Common myeloid progenitor, CD34-positive (primary cell): ENCODE data around the gene MRPS25.

ENCODE experiments used
- CTCF ChIA-PET: fragments of 350-600 bp; sonication (Branson Sonifier 250); formaldehyde crosslinking; loops from one replicate; lab custom pipeline; 2021; ENCODE audit warnings: antibody characterized with exemption; lab: Charles Lee
- POLR2A ChIA-PET: fragments of 350-600 bp; sonication (Branson Sonifier 250); formaldehyde crosslinking; loops from one replicate; lab custom pipeline; 2021; ENCODE audit warnings: antibody characterized with exemption; lab: Charles Lee
- DNase-seq, 3 donors: peaks; one replicate each; pipeline versions ENCODE4 v3.0.0 to v3.0.0-alpha.2; 2013
- H3K27ac ChIP-seq, 2 experiments: 1 replicate in 1 of 2; 2 replicates in 1 of 2; pipeline ENCODE4 v1.7.0; 2013; ENCODE audit warnings: inconsistent platforms in 2 of 2, low read length in 2 of 2, mild to moderate bottlenecking in 2 of 2, low read depth in 1 of 2, moderate library complexity in 1 of 2; ENCODE audit not compliant: severe bottlenecking in 2 of 2, insufficient read depth in 1 of 2, poor library complexity in 1 of 2
- H3K27me3 ChIP-seq, 5 experiments: replicated peaks in 2 of 5; 1 replicate in 3 of 5; 2 replicates in 2 of 5; pipeline versions ENCODE4 v1.6.1 to v1.7.0; 2013; ENCODE audit warnings: low read length in 4 of 5, mild to moderate bottlenecking in 2 of 5, moderate library complexity in 2 of 5, inconsistent platforms in 1 of 5; ENCODE audit not compliant: insufficient read depth in 5 of 5, control insufficient read depth in 4 of 5
- H3K36me3 ChIP-seq, 4 experiments: 1 replicate in 2 of 4; 2 replicates in 2 of 4; pipeline versions ENCODE4 v1.6.1 to v1.7.0; 2013; ENCODE audit warnings: low read length in 3 of 4, control low read depth in 1 of 4, mild to moderate bottlenecking in 1 of 4; ENCODE audit not compliant: control insufficient read depth in 4 of 4, insufficient read depth in 4 of 4
- H3K4me1 ChIP-seq, 4 experiments: 1 replicate in 3 of 4; 2 replicates in 1 of 4; pipeline versions ENCODE4 v1.6.1 to v1.7.1; 2013; ENCODE audit warnings: low read length in 3 of 4, mild to moderate bottlenecking in 3 of 4, control low read depth in 1 of 4, inconsistent platforms in 1 of 4, moderate library complexity in 1 of 4; ENCODE audit not compliant: control insufficient read depth in 4 of 4, insufficient read depth in 4 of 4; ENCODE audit errors: control extremely low read depth in 1 of 4
- H3K4me3 ChIP-seq, 7 experiments: 1 replicate in 4 of 7; 2 replicates in 3 of 7; pipeline versions ENCODE4 v1.5.1 to v1.7.0; 2013; ENCODE audit warnings: mild to moderate bottlenecking in 7 of 7, low read length in 6 of 7, moderate library complexity in 6 of 7, inconsistent platforms in 2 of 7, low read depth in 2 of 7, control low read depth in 1 of 7; ENCODE audit not compliant: insufficient read depth in 4 of 7, control insufficient read depth in 1 of 7; ENCODE audit errors: extremely low read depth in 1 of 7
- H3K9me3 ChIP-seq, 5 experiments: 1 replicate in 4 of 5; 2 replicates in 1 of 5; pipeline versions ENCODE4 v1.6.1 to v1.7.1; 2013; ENCODE audit warnings: low read length in 4 of 5, mild to moderate bottlenecking in 2 of 5, inconsistent platforms in 1 of 5, low read depth in 1 of 5, moderate library complexity in 1 of 5; ENCODE audit not compliant: control insufficient read depth in 4 of 5, insufficient read depth in 2 of 5; ENCODE audit errors: control extremely low read depth in 1 of 5
- WGBS: methylation state at CpG from one replicate; pipeline ENCODE4 v1.1.5; 2013; ENCODE audit not compliant: insufficient coverage; 5-methylcytosine and 5-hydroxymethylcytosine counted together

The MRPS25 gene

DNA sequence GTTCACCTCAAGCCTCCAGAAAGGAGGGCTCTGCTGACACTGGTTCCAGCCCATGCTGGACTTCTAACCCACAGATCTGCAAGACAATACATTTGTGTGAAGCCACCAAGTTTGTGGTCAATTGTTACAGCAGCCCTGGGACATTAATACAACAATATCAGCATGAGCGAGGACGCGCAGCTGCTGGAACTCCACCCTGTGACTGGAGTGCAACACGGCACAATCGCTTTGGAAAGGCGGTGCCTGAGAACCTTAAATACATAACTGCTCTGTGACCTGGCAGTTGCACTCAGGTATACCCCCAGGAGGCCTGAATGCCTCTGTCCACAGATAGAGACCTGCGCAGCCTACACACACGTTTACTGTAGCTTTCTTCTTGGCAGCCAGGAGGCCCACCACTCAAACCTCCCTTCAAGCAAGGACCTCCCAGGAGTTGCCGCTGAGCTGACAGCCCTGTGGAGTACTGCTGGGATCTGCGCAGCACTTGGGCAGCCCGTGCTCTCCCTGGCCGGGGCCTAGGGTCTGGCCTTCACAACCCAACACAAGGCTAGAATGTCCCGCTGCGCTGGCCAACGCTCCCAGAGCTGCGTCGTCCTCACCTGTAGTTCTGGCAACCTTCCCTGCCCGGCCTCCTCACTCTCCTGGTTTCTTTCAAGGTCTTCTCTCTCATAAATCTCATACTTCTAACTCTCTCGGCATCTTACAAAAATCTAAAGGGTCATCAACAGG is 8.3 kb downstream of the MRPS25 start:
- ChIA-PET POLR2A (no interaction called here), CTCF (interaction anchor here (1.8 kb wide), 1 partner anchor 11 kb away, joined by 4 read pairs; no protein-coding TSS in a partner anchor)
- DNase-seq = no peak
- peaks cover 0 to 2% (median 0%) of the 10 kb centered on the region in 4 experiments for H3K4me1 ChIP-seq
- no peaks in the 10 kb centered on the region for H3K27me3 ChIP-seq
- peaks cover 7 to 58% (median 40%) of the 10 kb centered on the region in 4 experiments for H3K36me3 ChIP-seq
- H3K4me3 ChIP-seq = no peak overlapping the region
- H3K9me3 ChIP-seq = no peaks in the 10 kb centered on the region
- WGBS = 96% methylated on average over 16 of the region's 19 CpGs
- no peak overlapping the region for H3K27ac ChIP-seq

DNA sequence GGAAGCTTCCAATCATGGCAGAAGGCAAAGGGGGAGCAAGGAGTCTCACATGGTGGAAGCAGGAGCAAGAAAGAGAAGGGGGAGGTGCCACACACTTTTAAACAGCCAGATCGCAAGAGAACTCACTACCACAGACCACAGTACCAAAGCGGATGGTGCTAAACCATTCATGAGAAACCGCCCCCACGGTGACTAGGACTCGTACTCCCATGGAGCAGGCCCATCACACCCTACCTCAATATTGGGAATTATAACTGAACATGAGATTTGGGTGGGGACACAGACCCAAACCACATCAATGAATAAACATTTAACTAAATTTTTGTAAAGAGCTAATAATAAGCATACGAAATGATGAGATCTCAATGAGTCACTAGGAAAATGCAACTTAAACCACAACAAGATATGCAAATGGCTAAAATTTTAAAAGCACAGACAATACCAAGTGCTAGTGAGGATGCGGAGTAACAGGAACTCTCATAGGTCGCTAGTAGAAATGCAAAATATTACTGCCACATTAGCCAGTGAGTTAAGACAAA is 10.0 kb downstream of the MRPS25 start:
- 100% methylated on average over 5 of the region's 8 CpGs for WGBS
- peak in 1 of 3 donors; percentile 22 for DNase-seq
- CTCF ChIA-PET = no interaction called here

DNA sequence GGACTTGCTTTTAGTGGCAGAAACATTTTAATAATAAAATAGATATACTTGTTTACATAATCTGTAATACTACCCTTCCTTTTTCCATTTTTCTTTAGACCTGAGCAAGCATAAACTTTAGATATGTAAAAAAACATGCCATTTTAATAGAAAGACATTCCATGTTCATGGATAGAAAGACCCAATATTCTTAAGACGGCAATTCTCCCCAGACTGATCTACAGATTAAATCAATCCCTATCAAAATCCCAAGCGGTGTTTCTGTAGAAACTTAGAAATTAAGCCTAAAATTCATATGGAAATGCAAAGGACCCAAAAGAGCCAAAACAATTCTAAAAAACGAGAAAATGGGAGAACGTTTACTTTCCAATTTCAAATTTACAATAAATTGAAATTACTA is 11.6 kb downstream of the MRPS25 start:
- Histone ChIP-seq H3K4me3 (no peak overlapping the region), H3K36me3 (peaks cover 8 to 77% (median 56%) of the 10 kb centered on the region in 4 experiments), H3K4me1 (peaks cover 0 to 3% (median 1%) of the 10 kb centered on the region in 4 experiments), H3K27ac (no peak overlapping the region), H3K27me3 (no peaks in the 10 kb centered on the region), H3K9me3 (no peaks in the 10 kb centered on the region)
- 80% methylated on average over 1 of the region's 4 CpGs for WGBS
- CTCF ChIA-PET = interaction anchor here (1.0 to 4.2 kb wide), 4 partner anchors 11 to 127 kb away, joined by 3 to 18 read pairs (median 7); partner anchors contain the start of gene MRPS25
- POLR2A ChIA-PET = no interaction called here
- DNase-seq = no peak

More for the DNA sequence above, 10.0 kb downstream of the MRPS25 start:
- H3K27me3 ChIP-seq = no peaks in the 10 kb centered on the region
- POLR2A ChIA-PET = no interaction called here
- no peak overlapping the region for H3K4me3 ChIP-seq
- H3K36me3 ChIP-seq = peaks cover 7 to 73% (median 50%) of the 10 kb centered on the region in 4 experiments
- H3K9me3 ChIP-seq = no peaks in the 10 kb centered on the region
- peaks cover 0 to 3% (median 1%) of the 10 kb centered on the region in 4 experiments for H3K4me1 ChIP-seq
- no peak overlapping the region for H3K27ac ChIP-seq

DNA sequence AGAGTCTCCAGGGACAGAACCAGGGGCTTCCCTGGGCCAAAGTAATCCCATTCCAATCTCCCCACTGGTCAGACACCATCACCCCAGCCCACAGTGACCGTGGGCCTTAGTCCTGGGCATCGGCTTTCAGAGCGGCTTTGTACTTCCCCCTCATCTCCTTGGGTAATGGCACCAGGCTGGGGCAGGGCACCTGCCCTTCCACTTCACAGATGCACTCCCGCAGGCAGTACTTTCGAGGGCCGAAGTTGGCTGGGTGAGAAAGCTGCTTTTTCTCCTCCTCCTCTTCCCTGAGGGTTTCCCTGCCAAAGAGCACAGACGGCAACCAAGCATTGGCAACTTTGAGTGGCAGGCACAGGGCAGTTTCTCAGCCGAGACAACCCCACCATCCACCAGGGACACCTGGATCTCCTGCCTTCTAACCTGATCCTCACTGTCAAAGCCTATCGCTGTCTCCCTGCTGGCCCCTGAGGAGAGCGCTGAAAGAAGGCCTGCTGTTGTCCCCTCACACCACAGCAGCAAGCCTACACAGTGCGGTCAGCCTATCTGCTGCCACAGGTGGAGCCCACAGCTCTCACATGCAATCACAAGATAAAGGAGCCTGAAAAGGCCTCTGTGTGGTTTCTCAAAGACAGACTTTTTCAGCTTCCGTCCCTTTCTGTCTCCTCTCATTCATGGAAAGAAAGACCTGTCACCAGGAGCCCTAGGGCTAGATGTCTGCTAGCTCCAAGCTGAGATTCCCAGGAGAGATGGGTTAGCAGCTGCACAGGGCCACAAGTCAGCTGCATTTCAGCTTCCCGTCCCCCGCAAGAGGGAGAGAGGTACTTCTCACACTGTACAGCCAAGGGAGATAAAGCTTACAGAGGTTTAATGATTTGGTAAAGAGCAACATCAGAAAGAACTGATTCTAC is 12.5 kb downstream of the MRPS25 start:
- 92% methylated on average over 14 of the region's 14 CpGs for WGBS
- no peaks in the 10 kb centered on the region for H3K27me3 ChIP-seq
- DNase-seq = peak; percentile 31 to 78 (median 53)
- H3K4me3 ChIP-seq = no peak overlapping the region
- no peaks in the 10 kb centered on the region for H3K9me3 ChIP-seq
- POLR2A ChIA-PET = no interaction called here
- H3K27ac ChIP-seq = no peak overlapping the region
- H3K36me3 ChIP-seq = peaks cover 6 to 82% (median 54%) of the 10 kb centered on the region in 4 experiments
- H3K4me1 ChIP-seq = peaks cover 0 to 3% (median 1%) of the 10 kb centered on the region in 4 experiments
- CTCF ChIA-PET = interaction anchor here (1.0 to 4.2 kb wide), 5 partner anchors 12 to 215 kb away, joined by 3 to 18 read pairs (median 3); partner anchors contain the start of gene MRPS25

DNA sequence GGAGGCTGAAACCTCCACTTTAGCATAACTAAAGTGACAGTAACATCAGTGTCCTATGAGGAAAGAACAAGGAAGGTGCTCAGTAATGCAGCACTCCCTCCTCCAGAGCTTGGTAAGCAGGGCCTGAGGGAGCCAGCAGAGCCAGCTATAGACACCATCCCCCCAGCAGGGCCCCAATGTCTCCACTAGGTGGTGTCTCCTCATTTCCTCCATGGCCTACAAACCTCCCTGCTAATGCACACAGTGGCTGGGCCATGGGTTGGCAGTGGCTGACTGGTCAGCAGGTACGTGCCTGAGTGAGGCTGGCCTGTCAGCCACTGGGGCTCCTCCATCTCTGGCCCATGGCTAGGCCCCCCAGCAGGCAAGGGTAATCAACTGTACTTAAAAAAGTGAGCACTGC is 13.6 kb downstream of the MRPS25 start:
- WGBS = 88% methylated on average over 1 of the region's 1 CpG
- no peak overlapping the region for H3K27ac ChIP-seq
- peak; percentile 25 to 56 (median 46) for DNase-seq
- no peaks in the 10 kb centered on the region for H3K27me3 ChIP-seq
- peaks cover 10 to 82% (median 55%) of the 10 kb centered on the region in 4 experiments for H3K36me3 ChIP-seq
- peaks cover 0 to 3% (median 1%) of the 10 kb centered on the region in 4 experiments for H3K4me1 ChIP-seq
- ChIA-PET CTCF (interaction anchor here (0.7 to 4.2 kb wide), 12 partner anchors 9 to 216 kb away, joined by 3 to 18 read pairs (median 4); partner anchors contain the start of gene MRPS25), POLR2A (interaction anchor here (0.7 kb wide), 1 partner anchor 13 kb away, joined by 3 read pairs; no protein-coding TSS in a partner anchor)
- no peaks in the 10 kb centered on the region for H3K9me3 ChIP-seq
- H3K4me3 ChIP-seq = no peak overlapping the region

DNA sequence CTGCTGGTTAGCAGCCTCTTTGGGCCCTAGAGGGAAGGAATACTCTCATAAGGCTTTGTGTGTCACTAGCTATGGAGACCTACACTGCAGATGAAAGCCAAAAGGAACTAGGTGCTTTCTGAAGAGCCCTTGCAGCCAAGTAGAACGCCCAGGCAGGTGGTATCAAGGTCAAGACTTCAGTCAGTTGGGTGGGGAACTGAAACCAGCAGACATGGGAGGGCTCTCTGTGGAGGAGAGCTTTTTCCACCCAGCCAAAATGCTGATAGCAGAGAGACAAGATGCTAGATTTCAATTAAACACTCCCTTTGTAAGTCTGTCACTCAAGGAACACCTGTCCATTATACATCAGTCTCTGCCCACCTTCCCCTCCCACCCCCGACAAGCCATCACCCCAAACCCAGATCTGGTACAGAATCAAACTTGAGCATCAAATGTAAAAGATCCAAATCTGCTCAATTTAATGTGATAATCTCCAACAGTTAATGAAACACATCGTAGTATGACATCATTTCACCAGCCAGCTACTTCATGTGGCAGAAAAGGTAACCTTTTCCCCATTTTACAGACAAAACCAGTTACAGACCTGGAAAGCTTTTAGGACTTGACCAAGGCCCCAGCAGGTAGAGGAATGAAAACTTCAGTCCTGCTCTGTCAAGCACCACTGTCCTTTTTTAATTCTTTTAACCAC is 14.6 kb downstream of the MRPS25 start:
- Histone ChIP-seq H3K4me3 (no peak overlapping the region), H3K9me3 (no peaks in the 10 kb centered on the region), H3K27me3 (no peaks in the 10 kb centered on the region), H3K36me3 (peaks cover 17 to 86% (median 59%) of the 10 kb centered on the region in 4 experiments), H3K4me1 (peaks cover 0 to 3% (median 1%) of the 10 kb centered on the region in 4 experiments), H3K27ac (no peak overlapping the region)
- 90% methylated on average over 3 of the region's 3 CpGs for WGBS
- CTCF ChIA-PET = interaction anchor here (1.0 to 4.2 kb wide), 7 partner anchors 10 to 127 kb away, joined by 3 to 18 read pairs (median 7); partner anchors contain the start of gene MRPS25
- POLR2A ChIA-PET = interaction anchor here (0.7 kb wide), 1 partner anchor 14 kb away, joined by 3 read pairs; no protein-coding TSS in a partner anchor
- DNase-seq = peak in 1 of 3 donors; percentile 27
